ENCODE results near the gene RELN.

The RELN gene

GRCh38 chr7:103856929-103857328 is 132.5 kb downstream of the RELN start (continued):
- TF ChIP-seq ZNF148 (tag by site-specific recombination; IDR thresholded peaks at IDR 0.05; ENCODE audit: borderline replicate concordance) = no peak
- no peak for TF ChIP-seq ZNF132 (tag by site-specific recombination; IDR thresholded peaks at IDR 0.05; ENCODE audit: borderline replicate concordance)
- TF ChIP-seq ZNF473 (tag by site-specific recombination; IDR thresholded peaks at IDR 0.05) = no peak
- TF ChIP-seq ZBTB10 (tag by site-specific recombination; IDR thresholded peaks at IDR 0.05) = no peak
- no peak for TF ChIP-seq AEBP2 (tag by site-specific recombination; IDR thresholded peaks at IDR 0.05; ENCODE audit: borderline replicate concordance)
- no peak for TF ChIP-seq ZNF157 (tag by site-specific recombination; IDR thresholded peaks at IDR 0.05)
- no peak for TF ChIP-seq SCRT1 (tag by site-specific recombination; IDR thresholded peaks at IDR 0.05; ENCODE audit: borderline replicate concordance)
- TF ChIP-seq ZNF558 (tag by site-specific recombination; IDR thresholded peaks at IDR 0.05) = no peak

- Histone ChIP-seq H3K4me1 (ENCODE audit: control insufficient read depth, insufficient read depth, low read length) (no peaks in the 10 kb centered on the region), H3K36me3 (ENCODE audit: control insufficient read depth in 2 of 2, insufficient read depth in 1 of 2, low read length in 2 of 2) (no peaks in the 10 kb centered on the region), H3K4me3 (ENCODE audit: low read depth, low read length) (no peak overlapping the region), H3K9me3 (ENCODE audit: control insufficient read depth, insufficient read depth, low read depth, low read length) (no peaks in the 10 kb centered on the region), H3K27ac (ENCODE audit: extremely low read depth, low read depth, low read length) (no peak overlapping the region)
- TF ChIP-seq ZBTB1 (tag by site-specific recombination; IDR thresholded peaks at IDR 0.05) (no peak), ZBTB6 (tag by site-specific recombination; IDR thresholded peaks at IDR 0.05) (no peak), ZNF26 (tag by site-specific recombination; IDR thresholded peaks at IDR 0.05) (no peak), GLI2 (tag by site-specific recombination; IDR thresholded peaks at IDR 0.05; ENCODE audit: borderline replicate concordance, low read depth) (no peak), KLF10 (tag by site-specific recombination; IDR thresholded peaks at IDR 0.05) (no peak), ZNF660 (tag by site-specific recombination; IDR thresholded peaks at IDR 0.05) (no peak), ZFP41 (tag by site-specific recombination; IDR thresholded peaks at IDR 0.05; ENCODE audit: borderline replicate concordance) (no peak), ZNF138 (tag by site-specific recombination; IDR thresholded peaks at IDR 0.05; ENCODE audit: borderline replicate concordance) (no peak), ZNF843 (tag by site-specific recombination; IDR thresholded peaks at IDR 0.05) (no peak), ZNF624 (tag by site-specific recombination; IDR thresholded peaks at IDR 0.05) (no peak), ZNF521 (tag by site-specific recombination; IDR thresholded peaks at IDR 0.05) (no peak), PRDM4 (tag by site-specific recombination; IDR thresholded peaks at IDR 0.05) (no peak), ZNF239 (tag by site-specific recombination; IDR thresholded peaks at IDR 0.05) (no peak)
- ChIA-PET CTCF (no interaction called here), POLR2A (no interaction called here)
These were observed 133.8 kb downstream of the RELN start for GRCh38 chr7:103855671-103856070.

Measured in HEK293 (cell line).